Left kidney (tissue), 2 donors: ENCODE results near the gene KRT77. TPM values are rescaled to one million over a fixed set of nuclear protein-coding genes. Genes with fewer than 3 reads are reported as not detected.
"Not testable (repeated sequence)": the region's sequence is repeated elsewhere in the genome, so short reads cannot be mapped to it uniquely, and the experiment has no call there.

Experiments used
- DNase-seq: peaks from one replicate; pipeline ENCODE4 v3.0.0-alpha.2; 2013
- polyA plus RNA-seq: library from polyadenylated mRNA; unstranded; fragments of 120-200 nt; gene quantifications from one replicate; pipeline ENCODE4 v1.2.1, GENCODE V29; 2013; ENCODE audit not compliant: insufficient read length

KRT77 gene
- polyA plus RNA-seq, 1 donor, result not detected

- DNase-seq, result no peak
Observed at GRCh38 chr12:52722680-52723079, 19.4 kb upstream of the KRT77 start.

GRCh38 chr12:52721838-52722470 lies 18.6 kb upstream of the KRT77 start:
- DNase-seq, result no peak

- DNase-seq, result no peak
Observed at GRCh38 chr12:52720365-52720886, 17.1 kb upstream of the KRT77 start.

- no peak for DNase-seq
Observed at GRCh38 chr12:52716061-52716460, 12.7 kb upstream of the KRT77 start.

GRCh38 chr12:52715416-52715815 lies 12.1 kb upstream of the KRT77 start:
- no peak for DNase-seq

- no peak for DNase-seq
Observed at GRCh38 chr12:52714887-52715281, 11.6 kb upstream of the KRT77 start.

- DNase-seq, result no peak
Observed at GRCh38 chr12:52713960-52714886, 10.9 kb upstream of the KRT77 start.

- not testable (repeated sequence) for DNase-seq
Observed at GRCh38 chr12:52712122-52712521, 8.8 kb upstream of the KRT77 start.

GRCh38 chr12:52710730-52711129 lies 7.4 kb upstream of the KRT77 start:
- no peak for DNase-seq

- DNase-seq, result no peak
Observed at GRCh38 chr12:52708010-52708409, 4.7 kb upstream of the KRT77 start.

GRCh38 chr12:52704464-52704863 lies 1.1 kb upstream of the KRT77 start:
- no peak for DNase-seq

- no peak for DNase-seq
Observed at GRCh38 chr12:52703878-52704277, 554 bp upstream of the KRT77 start.

GRCh38 chr12:52702338-52702737 lies 986 bp downstream of the KRT77 start:
- DNase-seq, result no peak

- DNase-seq, result no peak
Observed at GRCh38 chr12:52701281-52701680, 2.0 kb downstream of the KRT77 start.

- DNase-seq, result no peak
Observed at GRCh38 chr12:52699960-52700359, 3.4 kb downstream of the KRT77 start.

GRCh38 chr12:52699373-52699772 lies 4.0 kb downstream of the KRT77 start:
- no peak for DNase-seq

GRCh38 chr12:52698651-52699340 lies 4.5 kb downstream of the KRT77 start:
- DNase-seq, result no peak

- DNase-seq, result no peak
Observed at GRCh38 chr12:52697058-52697582, 6.2 kb downstream of the KRT77 start.

- no peak for DNase-seq
Observed at GRCh38 chr12:52696588-52696987, 6.7 kb downstream of the KRT77 start.

GRCh38 chr12:52695039-52695438 lies 8.3 kb downstream of the KRT77 start:
- DNase-seq, result no peak

- DNase-seq, result no peak
Observed at GRCh38 chr12:52694151-52694550, 9.2 kb downstream of the KRT77 start.

- no peak for DNase-seq
Observed at GRCh38 chr12:52693261-52693660, 10.1 kb downstream of the KRT77 start.
